KOPT-K1 (cell line): Measurements from ENCODE around the gene ELAC1.
"Not testable (repeated sequence)": the region's sequence is repeated elsewhere in the genome, so short reads cannot be mapped to it uniquely, and the experiment has no call there.

Source experiments
- H3K27ac ChIP-seq: fragments of 200-600 bp; sonication (generic); 2 replicates; pipeline ENCODE4 v1.5.1; 2016; ENCODE audit warnings: antibody characterized with exemption, mild to moderate bottlenecking, low read depth, low read length; ENCODE audit not compliant: poor library complexity, severe bottlenecking
- H3K36me3 ChIP-seq: fragments of 200-600 bp; sonication (generic); 2 replicates; pipeline ENCODE4 v1.5.1; 2017; ENCODE audit warnings: antibody characterized with exemption, mild to moderate bottlenecking, low read length, moderate library complexity; ENCODE audit not compliant: insufficient read depth
- H3K9me3 ChIP-seq: fragments of 200-600 bp; sonication (generic); 2 replicates; pipeline ENCODE4 v1.5.1; 2017; ENCODE audit warnings: antibody characterized with exemption, low read length, mild to moderate bottlenecking; ENCODE audit not compliant: insufficient read depth, poor library complexity, severe bottlenecking

Gene ELAC1

DNA sequence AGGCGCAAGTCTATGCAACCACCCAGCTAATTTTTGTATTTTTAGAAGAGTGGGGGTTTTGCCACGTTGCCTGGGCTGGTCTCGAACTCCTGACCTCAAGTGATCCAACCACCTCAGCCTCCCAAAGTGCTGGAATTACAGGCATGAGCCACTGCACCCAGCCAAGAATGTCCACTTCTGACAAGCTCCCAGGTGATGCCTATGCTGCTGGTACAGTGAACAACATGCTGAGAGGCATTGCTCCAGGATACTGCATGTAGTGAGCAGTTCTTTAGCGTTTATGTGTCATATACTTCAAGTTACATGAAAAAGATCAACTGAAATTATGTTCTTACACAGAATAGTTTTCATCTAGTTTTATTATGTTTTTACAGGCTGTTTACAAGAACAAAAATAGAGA is 17.2 kb upstream of the ELAC1 start:
- Histone ChIP-seq H3K9me3 (no peaks in the 10 kb centered on the region), H3K36me3 (peaks cover 48% of the 10 kb centered on the region), H3K27ac (no peak overlapping the region)

DNA sequence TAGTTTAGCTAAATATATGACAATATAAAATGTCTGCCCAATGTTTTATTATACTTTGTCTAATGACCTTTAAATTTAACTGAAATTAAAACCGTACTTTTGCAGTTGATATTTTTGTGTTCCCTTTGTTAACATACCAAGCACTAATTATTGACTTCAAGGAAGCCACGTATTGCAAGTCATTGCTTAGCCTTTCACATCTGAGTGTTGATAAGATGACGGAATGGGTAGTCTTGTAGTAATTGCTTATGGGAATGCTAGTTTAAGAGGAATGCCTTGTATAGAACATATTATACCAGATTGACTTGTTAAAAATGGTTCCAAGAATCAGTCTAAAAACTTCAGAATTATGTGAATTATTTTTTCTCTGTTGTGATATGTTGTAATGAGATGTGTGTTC is 14.0 kb upstream of the ELAC1 start:
- Histone ChIP-seq H3K9me3 (no peaks in the 10 kb centered on the region), H3K27ac (no peak overlapping the region), H3K36me3 (peaks cover 19% of the 10 kb centered on the region)

DNA sequence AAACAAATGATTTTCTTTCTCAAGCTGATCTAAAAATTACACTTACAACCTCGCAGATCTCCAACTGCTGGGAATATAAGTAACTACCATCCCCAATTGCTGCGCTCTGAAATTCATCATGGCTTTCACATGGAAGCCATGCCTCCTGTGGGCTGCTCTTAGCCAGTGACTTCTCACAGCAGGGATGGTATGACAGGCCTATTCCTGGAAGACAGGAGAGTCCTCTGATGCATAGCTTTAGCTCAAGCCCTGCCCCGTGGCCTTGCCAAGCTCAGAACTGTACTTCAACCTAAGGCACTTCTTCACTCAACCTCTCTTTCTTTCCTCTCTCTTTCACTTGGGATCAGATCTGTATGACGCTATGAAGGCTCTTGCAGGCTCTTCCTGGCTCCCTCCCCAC is 12.6 kb upstream of the ELAC1 start:
- Histone ChIP-seq H3K9me3 (no peaks in the 10 kb centered on the region), H3K27ac (no peak overlapping the region), H3K36me3 (peaks cover 9% of the 10 kb centered on the region)

DNA sequence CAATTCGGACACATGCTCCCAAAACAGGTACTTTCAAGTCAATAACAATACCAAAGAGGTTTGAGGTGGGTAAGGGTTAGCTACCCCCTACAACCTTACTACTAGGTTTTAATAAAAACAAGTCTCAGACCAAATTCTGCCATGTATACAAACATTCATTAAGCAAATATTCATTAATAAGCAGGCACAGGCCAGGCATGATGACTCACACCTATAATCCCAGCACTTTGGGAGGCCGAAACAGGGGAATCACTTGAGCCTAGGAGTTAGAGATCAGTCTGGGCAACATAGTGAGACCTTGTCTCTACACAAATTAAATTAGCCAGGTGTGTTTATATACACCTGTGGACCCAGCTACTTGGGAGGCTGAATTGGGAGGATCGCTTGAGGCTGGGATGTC is 11.7 kb upstream of the ELAC1 start:
- H3K9me3 ChIP-seq: peaks cover 3% of the 10 kb centered on the region
- H3K27ac ChIP-seq: no peak overlapping the region
- peaks cover under 1% of the 10 kb centered on the region; the same call in 1 of the 2 replicates for H3K36me3 ChIP-seq

DNA sequence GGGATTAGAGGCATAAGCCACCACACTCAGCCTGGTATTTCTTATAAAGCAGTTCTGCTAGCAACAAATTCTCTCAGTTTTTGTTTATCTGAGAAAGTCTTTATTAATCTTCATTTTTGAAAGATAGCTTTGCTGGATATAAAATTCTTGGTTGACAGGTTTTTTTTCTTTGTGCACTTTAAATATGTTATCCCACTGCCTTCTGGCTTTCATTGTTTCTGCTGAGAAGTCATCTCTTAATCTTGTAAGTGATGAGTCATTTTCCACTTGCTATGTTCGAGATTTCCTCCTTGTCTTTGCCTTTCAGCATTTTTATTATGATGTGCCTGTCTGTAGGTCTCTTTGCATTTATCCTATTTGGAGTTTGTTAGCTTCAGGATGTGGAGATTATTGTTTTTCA is 5.9 kb upstream of the ELAC1 start:
- Histone ChIP-seq H3K9me3 (peaks cover 28% of the 10 kb centered on the region), H3K36me3 (no peaks in the 10 kb centered on the region), H3K27ac (no peak overlapping the region)

DNA sequence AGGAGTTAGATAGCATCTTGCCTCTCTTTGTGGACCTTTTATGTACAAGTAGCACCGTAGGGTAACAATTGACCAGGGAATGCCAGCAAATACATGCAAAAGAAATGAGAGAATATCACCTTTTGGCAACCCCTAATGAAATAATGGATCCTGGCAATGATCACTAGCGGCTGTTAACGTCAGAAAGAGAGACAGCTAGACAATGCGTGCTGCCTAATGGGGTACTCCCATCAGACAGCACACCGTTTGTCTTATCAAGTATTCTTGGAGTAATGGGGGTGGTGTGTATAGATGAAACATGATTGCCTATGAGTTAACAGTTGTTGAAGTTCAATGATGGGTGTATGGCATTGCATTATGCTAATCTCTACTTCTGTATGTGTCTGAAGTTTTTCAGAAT is 1.6 kb downstream of the ELAC1 start:
- H3K27ac ChIP-seq: no peak overlapping the region
- H3K36me3 ChIP-seq: peaks cover 2% of the 10 kb centered on the region; the same call in 1 of the 2 replicates
- H3K9me3 ChIP-seq: no peaks in the 10 kb centered on the region

DNA sequence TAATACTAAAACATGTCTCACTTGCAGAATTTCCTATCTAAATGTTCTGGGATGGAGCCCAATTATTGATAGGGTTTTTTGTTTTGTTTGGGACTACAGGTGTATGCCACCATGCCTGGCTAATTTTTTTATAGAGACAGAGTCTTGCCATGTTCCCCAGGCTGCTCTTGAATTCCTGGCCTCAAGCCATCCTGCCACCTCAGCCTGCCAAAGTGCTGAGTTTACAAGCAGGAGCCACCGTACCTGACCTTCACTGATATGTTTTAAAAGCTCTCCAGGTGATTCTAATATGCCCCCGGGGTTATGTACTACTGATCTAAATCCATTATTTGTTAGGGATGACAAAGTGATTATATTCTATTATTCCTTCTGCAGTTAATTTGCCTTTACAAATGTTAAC is 2.2 kb downstream of the ELAC1 start:
- no peaks in the 10 kb centered on the region for H3K9me3 ChIP-seq
- H3K36me3 ChIP-seq: peaks cover 8% of the 10 kb centered on the region; the same call in 1 of the 2 replicates
- H3K27ac ChIP-seq: no peak overlapping the region

DNA sequence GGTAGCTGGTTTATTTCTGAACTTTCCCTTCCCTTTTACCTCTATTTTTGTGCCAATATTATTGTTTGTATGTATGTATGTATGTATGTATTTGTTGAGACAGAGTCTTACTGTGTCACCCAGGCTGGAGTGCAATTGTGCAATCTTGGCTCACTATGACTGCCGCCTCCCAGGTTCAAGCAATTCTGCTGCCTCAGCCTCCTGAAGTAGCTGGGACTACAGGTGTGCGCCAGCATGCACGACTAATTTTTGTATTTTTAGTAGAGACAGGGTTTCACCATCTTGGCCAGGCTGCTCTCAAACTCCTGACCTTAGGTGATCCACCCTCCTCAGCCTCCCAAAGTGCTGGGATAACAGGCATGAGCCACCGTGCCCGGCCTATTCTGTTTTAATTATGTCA is 4.6 kb downstream of the ELAC1 start:
- H3K27ac ChIP-seq: not testable (repeated sequence)
- H3K36me3 ChIP-seq: peaks cover 32% of the 10 kb centered on the region
- peaks cover 19% of the 10 kb centered on the region for H3K9me3 ChIP-seq

DNA sequence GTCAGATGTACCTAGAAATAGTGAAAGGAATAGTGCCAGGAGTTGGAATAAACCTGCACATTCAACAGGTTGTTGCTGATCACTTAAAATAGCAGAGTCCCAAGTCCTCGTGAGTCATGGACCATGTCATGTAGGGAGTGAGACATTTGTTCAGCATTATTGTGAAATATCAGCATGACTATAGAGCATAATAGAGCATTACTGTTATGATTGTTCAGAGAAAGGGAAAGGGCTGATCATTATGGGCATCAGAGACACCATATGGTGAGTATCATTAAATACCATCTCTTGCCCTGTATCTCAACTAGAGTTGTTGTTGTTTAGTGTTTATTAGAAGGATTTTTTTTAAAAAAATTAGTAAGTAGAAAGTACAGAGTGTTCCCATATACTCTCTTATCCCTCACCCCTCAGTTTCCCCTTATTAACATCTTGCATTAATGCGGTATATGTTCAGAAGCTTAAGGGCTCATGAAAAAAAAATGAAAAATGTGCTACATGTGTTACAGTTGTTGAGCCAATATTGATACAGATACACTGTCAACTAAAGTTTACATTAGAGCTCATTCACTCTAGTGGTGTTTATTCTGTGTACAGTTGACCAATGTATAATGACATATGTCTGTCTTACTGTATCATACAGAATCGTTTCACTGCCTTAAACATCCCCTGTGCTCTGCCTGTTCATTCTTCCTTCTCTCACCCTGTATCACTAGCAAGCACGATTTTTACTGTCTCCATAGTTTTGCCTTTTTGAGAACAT is 5.7 kb downstream of the ELAC1 start:
- Histone ChIP-seq H3K36me3 (peaks cover 42% of the 10 kb centered on the region), H3K27ac (no peak overlapping the region), H3K9me3 (peaks cover 31% of the 10 kb centered on the region)

DNA sequence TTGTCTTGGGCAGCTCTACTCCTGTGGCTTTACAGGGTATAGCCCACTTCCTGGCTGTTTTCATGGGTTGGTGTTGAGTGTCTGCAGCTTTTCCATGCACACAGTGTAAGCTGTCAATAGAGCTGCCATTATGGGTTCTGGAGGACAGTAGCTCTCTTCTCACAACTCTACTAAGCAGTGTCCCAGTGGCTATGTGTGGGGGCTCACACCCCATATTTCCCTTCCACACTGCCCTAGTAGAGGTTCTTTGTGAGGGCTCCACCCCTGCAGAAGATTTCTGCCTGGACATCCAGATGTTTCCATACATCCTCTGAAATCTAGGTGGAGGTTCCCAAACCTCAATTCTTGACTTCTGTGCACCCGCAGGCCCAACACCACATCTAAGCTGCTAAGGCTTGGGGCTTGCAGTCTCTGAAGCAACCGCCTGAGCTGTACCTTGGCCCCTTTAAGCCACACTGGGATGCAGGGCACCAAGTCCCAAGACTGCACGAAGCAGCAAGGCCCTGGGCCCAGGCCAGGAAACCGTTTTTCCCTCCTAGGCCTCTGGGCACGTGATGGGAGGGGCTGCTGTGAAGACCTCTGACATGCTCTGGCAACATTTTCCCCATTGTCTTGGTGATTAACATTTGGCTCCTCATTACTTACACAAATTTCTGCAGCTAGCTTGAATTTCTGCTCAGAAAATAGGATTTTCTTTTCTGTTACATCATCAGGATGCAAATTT is 9.4 kb downstream of the ELAC1 start:
- Histone ChIP-seq H3K27ac (no peak overlapping the region), H3K36me3 (peaks cover 56% of the 10 kb centered on the region), H3K9me3 (peaks cover 32% of the 10 kb centered on the region)

DNA sequence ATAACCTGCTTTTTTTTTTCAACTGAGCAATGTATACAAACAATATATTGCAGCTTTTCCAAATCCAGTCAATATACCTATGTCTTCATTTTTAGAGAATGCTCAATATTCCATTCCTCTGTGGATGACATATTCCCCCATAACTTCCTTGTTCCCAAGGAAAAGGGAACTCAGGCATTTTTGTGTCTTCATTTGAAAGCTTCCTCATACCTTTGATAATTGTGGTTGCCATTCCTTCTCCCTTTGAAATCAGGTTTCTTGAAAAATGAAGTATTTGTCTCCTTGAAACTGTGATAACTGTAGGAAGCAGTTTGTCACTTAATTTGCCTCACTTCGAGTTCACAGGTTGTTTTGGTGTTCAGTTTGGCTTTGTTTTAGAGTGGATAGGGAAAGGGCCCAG is 13.5 kb downstream of the ELAC1 start:
- Histone ChIP-seq H3K27ac (no peak overlapping the region), H3K9me3 (peaks cover 23% of the 10 kb centered on the region), H3K36me3 (peaks cover 45% of the 10 kb centered on the region)

DNA sequence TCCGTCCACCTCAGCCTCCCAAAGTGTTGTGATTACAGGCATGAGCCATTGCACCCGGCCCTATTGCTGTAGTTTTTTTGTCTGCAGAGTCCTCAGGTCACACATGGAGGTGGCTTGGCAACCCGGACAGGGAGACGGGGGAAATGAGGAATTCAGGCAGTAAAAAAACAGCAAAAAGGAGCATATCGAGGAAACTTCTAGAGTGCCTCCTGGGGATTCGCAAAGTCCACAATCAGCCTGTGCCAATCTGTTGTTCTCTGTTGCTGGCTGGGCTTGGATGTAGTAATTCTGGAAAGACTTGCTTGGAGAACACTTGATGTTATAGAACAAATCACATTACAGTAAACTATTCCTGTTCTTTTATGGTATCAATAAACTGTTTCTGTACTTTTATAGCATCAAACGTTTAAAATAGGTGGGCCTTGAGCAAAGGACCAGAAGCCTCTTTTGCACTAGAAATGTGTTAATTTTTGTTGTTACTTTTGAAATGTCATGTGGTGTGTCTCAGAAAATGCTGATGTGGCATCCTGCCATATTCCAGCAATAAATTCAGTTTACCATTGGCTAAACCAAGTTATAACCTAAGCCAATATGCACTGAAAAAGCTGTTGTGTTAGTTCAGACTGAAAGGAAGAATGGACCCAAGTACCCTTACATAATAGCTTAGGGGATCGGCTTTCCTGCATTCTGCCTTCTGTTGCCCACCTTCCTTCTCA is 14.4 kb downstream of the ELAC1 start:
- H3K27ac ChIP-seq: no peak overlapping the region
- peaks cover 36% of the 10 kb centered on the region for H3K36me3 ChIP-seq
- H3K9me3 ChIP-seq: peaks cover 15% of the 10 kb centered on the region

DNA sequence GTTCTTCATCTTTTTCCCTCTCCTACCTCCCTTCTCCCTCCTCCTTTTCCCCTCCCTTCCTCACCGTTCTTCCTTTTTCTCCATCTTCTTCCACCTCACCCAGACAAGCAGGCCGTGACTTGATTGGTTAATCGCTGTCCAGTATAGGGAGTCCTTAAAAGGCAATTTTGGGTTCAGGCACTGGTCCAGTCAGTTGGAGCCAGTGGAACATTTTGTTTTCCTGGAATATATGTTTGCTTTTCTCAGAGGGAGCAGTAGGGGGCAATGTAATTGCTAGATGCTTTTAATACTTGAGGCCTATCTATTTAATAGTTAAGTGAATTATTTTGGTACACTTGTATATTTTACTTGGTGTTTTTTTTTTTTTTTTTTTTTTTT is 15.0 kb downstream of the ELAC1 start:
- H3K36me3 ChIP-seq: peaks cover 30% of the 10 kb centered on the region; the same call in 1 of the 2 replicates
- no peak overlapping the region for H3K27ac ChIP-seq

DNA sequence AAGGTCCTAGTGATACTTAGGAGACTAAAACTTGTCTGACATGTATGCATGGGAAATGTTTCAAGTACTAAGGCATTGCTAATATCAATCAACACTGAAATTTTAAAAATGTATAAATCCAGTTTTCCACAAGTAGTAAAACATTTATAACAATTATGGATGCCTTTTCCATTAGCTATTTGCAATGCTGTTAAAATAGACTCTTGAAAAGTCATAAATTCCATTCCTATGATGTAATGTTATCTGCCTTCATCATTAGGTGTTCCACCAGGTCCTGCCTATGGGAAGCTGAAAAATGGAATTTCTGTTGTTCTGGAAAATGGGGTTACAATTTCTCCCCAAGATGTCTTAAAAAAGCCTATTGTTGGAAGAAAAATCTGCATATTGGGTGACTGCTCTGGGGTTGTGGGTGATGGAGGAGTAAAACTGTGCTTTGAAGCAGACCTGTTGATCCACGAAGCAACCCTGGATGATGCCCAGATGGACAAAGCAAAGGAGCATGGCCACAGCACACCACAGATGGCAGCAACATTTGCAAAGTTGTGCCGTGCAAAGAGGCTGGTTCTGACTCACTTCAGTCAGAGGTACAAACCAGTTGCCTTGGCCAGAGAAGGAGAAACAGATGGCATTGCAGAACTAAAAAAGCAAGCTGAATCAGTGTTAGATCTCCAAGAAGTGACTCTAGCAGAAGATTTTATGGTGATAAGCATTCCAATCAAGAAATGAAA is 18.7 kb downstream of the ELAC1 start:
- Histone ChIP-seq H3K36me3 (peaks cover 10% of the 10 kb centered on the region; the same call in 1 of the 2 replicates), H3K27ac (no peak overlapping the region)

More for the DNA sequence above, 15.0 kb downstream of the ELAC1 start:
- H3K9me3 ChIP-seq: peaks cover 9% of the 10 kb centered on the region

DNA sequence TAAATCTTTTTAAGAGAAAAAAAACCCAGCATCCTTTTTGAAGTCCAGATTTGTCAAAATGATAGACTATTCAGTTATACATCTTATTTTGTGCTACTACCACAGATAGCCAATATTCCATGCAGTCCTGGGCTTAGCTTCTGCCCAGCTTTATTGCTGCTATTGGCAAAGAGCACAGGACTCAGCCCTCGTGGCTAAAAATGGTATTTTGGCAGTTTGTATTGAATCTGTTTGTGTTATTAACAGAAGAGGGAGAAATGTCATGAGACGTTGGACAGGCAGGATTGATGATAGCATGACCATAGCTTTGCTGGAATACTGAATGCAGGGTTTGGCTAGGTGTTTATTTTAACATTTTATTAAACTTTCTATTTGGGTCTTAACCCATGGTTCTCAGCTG is 19.4 kb downstream of the ELAC1 start:
- Histone ChIP-seq H3K27ac (no peak overlapping the region), H3K9me3 (no peaks in the 10 kb centered on the region), H3K36me3 (peaks cover 10% of the 10 kb centered on the region; the same call in 1 of the 2 replicates)

More for the DNA sequence above, 18.7 kb downstream of the ELAC1 start:
- no peaks in the 10 kb centered on the region for H3K9me3 ChIP-seq
